HG03558 (cell line): Measurements from ENCODE around the gene TRIB2.

Source experiments
- ATAC-seq: cut with Tn5 transposase; IDR thresholded peaks from one replicate; pipeline ENCODE4 v1.9.1; 2021; ENCODE audit warnings: moderate number of reproducible peaks; ENCODE audit not compliant: unreplicated experiment; ENCODE audit errors: extremely low read depth

TRIB2 gene

GRCh38 chr2:12694990-12695774 is 21.6 kb upstream of the TRIB2 start:
- no peak for ATAC-seq

- no peak for ATAC-seq
Measured at GRCh38 chr2:12697617-12698016, 19.1 kb upstream of the TRIB2 start.

GRCh38 chr2:12700989-12701388 is 15.7 kb upstream of the TRIB2 start:
- ATAC-seq, result no peak

GRCh38 chr2:12701786-12702167 is 15.0 kb upstream of the TRIB2 start:
- ATAC-seq, result no peak

GRCh38 chr2:12702168-12703121 is 14.3 kb upstream of the TRIB2 start:
- no peak for ATAC-seq

- no peak for ATAC-seq
Measured at GRCh38 chr2:12704378-12704777, 12.4 kb upstream of the TRIB2 start.

- no peak for ATAC-seq
Measured at GRCh38 chr2:12705230-12705629, 11.5 kb upstream of the TRIB2 start.

GRCh38 chr2:12705742-12706141 is 11.0 kb upstream of the TRIB2 start:
- ATAC-seq, result no peak

- ATAC-seq, result no peak
Measured at GRCh38 chr2:12708508-12709206, 8.1 kb upstream of the TRIB2 start.

- no peak for ATAC-seq
Measured at GRCh38 chr2:12709207-12709522, 7.6 kb upstream of the TRIB2 start.

GRCh38 chr2:12710301-12710700 is 6.4 kb upstream of the TRIB2 start:
- ATAC-seq, result no peak

GRCh38 chr2:12711339-12711738 is 5.4 kb upstream of the TRIB2 start:
- no peak for ATAC-seq

GRCh38 chr2:12712881-12713280 is 3.9 kb upstream of the TRIB2 start:
- no peak for ATAC-seq

- no peak for ATAC-seq
Measured at GRCh38 chr2:12714391-12715221, 2.1 kb upstream of the TRIB2 start.

- ATAC-seq, result no peak
Measured at GRCh38 chr2:12715258-12716031, 1.3 kb upstream of the TRIB2 start.

GRCh38 chr2:12716032-12716281 is 779 bp upstream of the TRIB2 start:
- ATAC-seq, result no peak

- ATAC-seq, result no peak
Measured at GRCh38 chr2:12717191-12718014, 667 bp downstream of the TRIB2 start.

GRCh38 chr2:12718015-12718671 is 1.4 kb downstream of the TRIB2 start:
- ATAC-seq, result no peak
